Umbilical cord (tissue), 2 donors: ENCODE measurements around the gene VAV3. TPM values are rescaled to one million over a fixed set of nuclear protein-coding genes. Genes with fewer than 3 reads are reported as not detected.
"Not testable (repeated sequence)": the region's sequence is repeated elsewhere in the genome, so short reads cannot be mapped to it uniquely, and the experiment has no call there.

Experiments
- DNase-seq: peaks from one replicate; pipeline ENCODE4 v3.0.0-alpha.2; 2015; ENCODE audit warnings: low spot score
- total RNA-seq: library from RNA; depleted of rRNA; stranded (reverse); fragments of >200 nt; gene quantifications from one replicate; pipeline ENCODE4 v1.2.3, GENCODE V29; 2014; ENCODE audit warnings: low replicate concordance; ENCODE audit not compliant: insufficient read depth

The VAV3 gene
- total RNA-seq: 1.9 TPM

GRCh38 chr1:107965110-107965991 is at the start of gene VAV3:
Gene VAV3, minus strand, starts transcription at chr1:107965180. Its CDS starts 311 bp downstream, at chr1:107964869.
- DNase-seq: peak; percentile 57

- DNase-seq: no peak
Observed at GRCh38 chr1:108012553-108012952, 47.6 kb upstream of the VAV3 start.

- DNase-seq: no peak
Observed at GRCh38 chr1:108011295-108011694, 46.3 kb upstream of the VAV3 start.

- DNase-seq: no peak
Observed at GRCh38 chr1:108010581-108010980, 45.6 kb upstream of the VAV3 start.

GRCh38 chr1:108009603-108010195 is 44.7 kb upstream of the VAV3 start:
- no peak for DNase-seq

- peak; percentile 29 for DNase-seq
Observed at GRCh38 chr1:108007531-108007930, 42.6 kb upstream of the VAV3 start.

- no peak for DNase-seq
Observed at GRCh38 chr1:108007070-108007469, 42.1 kb upstream of the VAV3 start.

GRCh38 chr1:108004919-108005318 is 39.9 kb upstream of the VAV3 start:
- DNase-seq: not testable (repeated sequence)

GRCh38 chr1:108000620-108001111 is 35.7 kb upstream of the VAV3 start:
- peak; percentile 40 for DNase-seq

- DNase-seq: no peak
Observed at GRCh38 chr1:108000184-108000583, 35.2 kb upstream of the VAV3 start.

- DNase-seq: no peak
Observed at GRCh38 chr1:107997866-107998265, 32.9 kb upstream of the VAV3 start.

- DNase-seq: no peak
Observed at GRCh38 chr1:107993920-107994319, 28.9 kb upstream of the VAV3 start.

GRCh38 chr1:107992347-107992746 is 27.4 kb upstream of the VAV3 start:
- no peak for DNase-seq

GRCh38 chr1:107991371-107992066 is 26.5 kb upstream of the VAV3 start:
- no peak for DNase-seq

GRCh38 chr1:107990606-107991005 is 25.6 kb upstream of the VAV3 start:
- DNase-seq: no peak

- no peak for DNase-seq
Observed at GRCh38 chr1:107981277-107981676, 16.3 kb upstream of the VAV3 start.

- no peak for DNase-seq
Observed at GRCh38 chr1:107979926-107980325, 14.9 kb upstream of the VAV3 start.

GRCh38 chr1:107979088-107979487 is 14.1 kb upstream of the VAV3 start:
- DNase-seq: no peak

- DNase-seq: no peak
Observed at GRCh38 chr1:107976836-107977235, 11.9 kb upstream of the VAV3 start.

GRCh38 chr1:107976431-107976830 is 11.5 kb upstream of the VAV3 start:
- DNase-seq: no peak

GRCh38 chr1:107975851-107976250 is 10.9 kb upstream of the VAV3 start:
- no peak for DNase-seq

GRCh38 chr1:107974090-107974489 is 9.1 kb upstream of the VAV3 start:
- DNase-seq: no peak
